Prostate gland (tissue), 2 donors: ENCODE results near the gene SLC12A6.
A peak's percentile ranks its signal among the peaks of the same experiment; 100 is the strongest.

Experiments
- POLR2A ChIP-seq: fragments of 450-650 bp; IDR thresholded peaks from one replicate; pipeline ENCODE4 v1.6.1; 2016; ENCODE audit warnings: antibody characterized with exemption, mild to moderate bottlenecking
- POLR2AphosphoS5 ChIP-seq: sonication (generic); formaldehyde crosslinking; IDR thresholded peaks from one replicate; pipeline ENCODE4 v1.6.1; 2017; ENCODE audit warnings: antibody characterized with exemption
- TF ChIP-seq, protein P1 (sequence below), 4 experiments: fragments of 200-600 bp in 2 of 4; fragments of 450-650 bp in 2 of 4; sonication (generic) in 2 of 4; IDR thresholded peaks; 1 replicate in 3 of 4; 2 replicates in 1 of 4; pipeline ENCODE4 v1.5.1; 2016 to 2019; ENCODE audit warnings: antibody characterized with exemption in 4 of 4, mild to moderate bottlenecking in 2 of 4, moderate library complexity in 2 of 4

DNA sequence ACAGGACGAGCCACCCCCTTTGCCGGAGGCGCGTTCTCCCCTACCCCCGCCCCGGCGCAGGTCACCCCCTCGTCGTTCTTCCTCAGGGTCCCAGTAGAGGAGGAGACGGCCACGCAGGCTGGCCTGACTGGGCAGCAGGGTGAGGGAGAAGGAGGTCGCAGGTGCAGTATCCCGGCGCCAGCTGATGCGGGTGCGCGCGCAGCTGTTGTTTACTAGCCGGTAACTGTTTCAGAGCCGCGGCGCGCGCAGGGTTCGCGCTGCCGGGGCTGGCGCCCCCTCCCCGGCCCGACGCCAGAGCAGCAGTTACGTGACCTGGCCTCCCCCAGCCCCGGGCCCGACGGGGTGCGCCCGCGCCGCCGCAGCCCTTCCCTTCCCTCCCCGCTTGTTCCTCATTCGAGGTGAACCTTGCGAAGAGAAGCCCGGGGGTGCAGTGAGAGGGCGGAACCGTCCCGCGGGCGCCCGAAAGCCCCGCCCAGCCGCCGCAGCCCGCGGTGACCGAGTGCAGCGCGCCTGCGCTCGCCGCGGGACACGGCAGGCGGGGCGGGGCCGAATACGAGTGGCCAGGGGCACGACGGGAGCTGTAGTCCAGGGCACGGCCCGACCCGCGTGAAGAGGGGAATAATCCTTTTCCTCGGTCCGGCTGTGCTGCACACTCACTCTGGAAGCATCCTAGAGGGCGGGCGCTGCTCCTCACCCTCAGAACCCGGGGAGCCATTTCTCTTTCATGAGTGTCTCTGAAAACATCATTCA, at the start of gene SLC12A6:
- TF ChIP-seq POLR2A = peak; percentile 78
- peak; percentile 27 for TF ChIP-seq POLR2AphosphoS5
- TF ChIP-seq, protein P1, sequence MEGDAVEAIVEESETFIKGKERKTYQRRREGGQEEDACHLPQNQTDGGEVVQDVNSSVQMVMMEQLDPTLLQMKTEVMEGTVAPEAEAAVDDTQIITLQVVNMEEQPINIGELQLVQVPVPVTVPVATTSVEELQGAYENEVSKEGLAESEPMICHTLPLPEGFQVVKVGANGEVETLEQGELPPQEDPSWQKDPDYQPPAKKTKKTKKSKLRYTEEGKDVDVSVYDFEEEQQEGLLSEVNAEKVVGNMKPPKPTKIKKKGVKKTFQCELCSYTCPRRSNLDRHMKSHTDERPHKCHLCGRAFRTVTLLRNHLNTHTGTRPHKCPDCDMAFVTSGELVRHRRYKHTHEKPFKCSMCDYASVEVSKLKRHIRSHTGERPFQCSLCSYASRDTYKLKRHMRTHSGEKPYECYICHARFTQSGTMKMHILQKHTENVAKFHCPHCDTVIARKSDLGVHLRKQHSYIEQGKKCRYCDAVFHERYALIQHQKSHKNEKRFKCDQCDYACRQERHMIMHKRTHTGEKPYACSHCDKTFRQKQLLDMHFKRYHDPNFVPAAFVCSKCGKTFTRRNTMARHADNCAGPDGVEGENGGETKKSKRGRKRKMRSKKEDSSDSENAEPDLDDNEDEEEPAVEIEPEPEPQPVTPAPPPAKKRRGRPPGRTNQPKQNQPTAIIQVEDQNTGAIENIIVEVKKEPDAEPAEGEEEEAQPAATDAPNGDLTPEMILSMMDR (IDR thresholded peaks at IDR 0.05) = peak in 2 of 4 experiments; percentile 12 to 35
